Ureter (tissue), 1 donor: ENCODE measurements around the gene MNX1. TPM values are rescaled to one million over a fixed set of nuclear protein-coding genes. Genes with fewer than 3 reads are reported as not detected.

ENCODE experiments used
- DNase-seq: peaks from one replicate; pipeline ENCODE4 v3.0.0-alpha.2; 2020; ENCODE audit warnings: low spot score
- total RNA-seq: library from RNA; stranded (reverse); gene quantifications from one replicate; pipeline ENCODE4 v1.2.4, GENCODE V29; 2023
- donor health status: DM: yes; HTN: yes; CAD: no.

MNX1 gene
- total RNA-seq, result not detected

DNA sequence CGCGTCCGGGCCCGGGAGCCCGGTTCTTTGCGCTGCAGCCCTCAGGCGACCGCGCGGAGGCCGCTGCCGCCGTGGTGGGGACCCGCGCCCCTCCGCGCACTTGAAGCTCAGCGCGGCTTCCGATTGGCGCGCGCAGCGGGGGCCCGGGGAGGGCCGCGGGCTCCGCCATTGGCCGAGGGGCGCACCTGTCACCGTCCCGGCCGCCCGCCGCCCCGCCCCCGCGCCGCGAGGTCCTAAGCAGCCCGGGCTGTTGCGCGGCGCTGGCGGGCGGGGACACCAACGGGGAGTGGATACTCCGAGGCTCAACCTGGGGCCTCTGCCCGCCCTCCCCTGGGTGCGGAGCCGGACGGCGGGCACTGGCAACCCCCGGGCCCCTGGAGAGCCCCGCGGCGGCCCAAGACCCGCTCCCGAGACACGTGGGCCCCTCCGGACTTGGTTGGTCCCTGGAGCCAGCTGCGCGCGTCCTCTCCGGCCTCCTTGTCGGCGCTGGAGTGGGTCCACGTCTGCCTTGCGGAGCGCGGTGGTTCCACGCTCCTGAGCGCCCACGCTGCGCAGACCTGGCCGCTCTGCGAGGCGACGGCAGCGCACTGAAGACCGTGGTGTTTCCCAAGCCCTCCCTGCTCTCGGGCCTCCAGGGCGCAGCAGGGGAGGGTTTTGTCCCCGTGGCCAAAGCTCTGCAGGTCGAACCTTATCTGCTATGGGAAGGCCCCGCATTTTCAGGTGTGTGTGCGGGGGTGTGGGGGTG lies at the start of gene MNX1:
Gene MNX1 (minus strand): TSS at position 76 of the 745 bp plus-strand sequence. CDS start 313 bp downstream, outside the sequence.
- DNase-seq, result no peak

DNA sequence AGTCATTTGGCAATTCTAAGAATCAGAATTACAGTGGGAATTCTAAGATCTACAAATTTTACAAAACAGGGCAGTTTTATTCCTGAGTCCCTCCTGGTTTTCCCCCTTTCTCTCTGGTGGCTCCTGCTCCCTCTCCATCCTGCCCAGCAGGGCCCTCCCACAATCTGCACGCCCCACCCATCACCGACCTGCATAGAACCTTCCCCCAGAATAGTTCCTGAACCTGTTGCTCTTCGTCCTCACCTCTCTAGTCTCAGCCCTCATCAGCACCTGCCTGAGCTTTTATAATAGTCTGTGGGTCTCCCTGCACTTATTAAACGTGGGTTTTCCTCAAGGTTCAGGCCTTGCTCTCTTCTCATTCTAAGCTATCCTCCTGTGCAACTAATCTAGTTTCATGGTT lies 49.1 kb upstream of the MNX1 start:
- no peak for DNase-seq

GRCh38 chr7:157058701-157059100 lies 48.2 kb upstream of the MNX1 start:
- no peak for DNase-seq

DNA sequence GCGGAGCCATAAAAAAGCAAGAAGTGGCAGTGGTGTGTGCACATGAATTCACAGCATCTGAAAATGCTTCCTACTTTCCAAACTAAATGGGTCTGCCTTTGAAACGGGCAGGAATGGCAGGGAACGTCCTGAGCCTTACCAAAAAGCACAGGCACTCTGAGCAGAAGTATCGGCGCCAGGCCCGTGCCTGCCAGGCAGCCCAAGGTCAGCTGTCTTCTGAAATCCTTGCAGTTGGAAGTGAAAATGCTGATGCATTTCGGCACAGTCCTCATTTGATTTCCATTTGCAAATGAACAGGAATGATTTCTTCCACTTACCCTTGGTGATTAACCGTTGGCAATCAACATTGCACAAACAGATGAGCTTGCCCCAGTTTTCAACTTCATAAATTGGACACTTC lies 47.6 kb upstream of the MNX1 start:
- DNase-seq, result no peak

DNA sequence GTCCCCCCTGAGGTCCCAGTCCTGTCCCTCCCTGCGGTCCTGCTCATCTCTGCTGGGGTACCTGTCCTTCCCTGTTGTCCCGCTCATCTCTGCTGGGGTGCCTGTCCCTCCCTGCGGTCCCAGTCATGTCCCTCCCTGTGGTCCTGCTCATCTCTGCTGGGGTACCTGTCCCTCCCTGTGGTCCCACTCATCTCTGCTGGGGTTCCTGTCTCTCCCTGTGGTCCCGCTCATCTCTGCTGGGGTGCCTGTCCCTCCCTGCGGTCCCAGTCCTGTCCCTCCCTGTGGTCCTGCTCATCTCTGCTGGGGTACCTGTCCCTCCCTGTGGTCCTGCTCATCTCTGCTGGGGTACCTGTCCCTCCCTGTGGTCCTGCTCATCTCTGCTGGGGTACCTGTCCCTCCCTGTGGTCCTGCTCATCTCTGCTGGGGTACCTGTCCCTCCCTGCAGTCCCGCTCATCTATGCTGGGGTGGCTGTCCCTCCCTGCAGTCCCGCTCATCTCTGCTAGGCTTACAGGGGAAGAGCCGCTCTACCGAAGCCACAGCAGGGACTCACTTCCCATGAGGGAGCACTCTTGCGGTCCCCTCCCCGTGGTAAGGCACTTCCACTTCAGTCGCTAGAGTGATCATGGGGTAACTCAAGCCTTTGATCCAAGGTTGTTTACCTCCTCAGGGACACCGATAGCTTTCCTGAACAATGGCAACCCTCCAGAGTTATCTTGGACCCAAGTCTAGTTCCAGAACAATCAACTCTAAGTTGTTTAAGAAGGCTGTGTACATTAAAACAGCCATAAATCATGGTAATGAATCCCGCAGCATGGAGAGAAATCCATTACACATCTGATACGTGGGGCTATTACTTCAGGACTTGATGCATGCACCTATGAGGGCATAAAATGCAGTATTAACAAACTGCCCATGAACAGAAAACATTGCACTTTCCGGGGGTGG lies 46.8 kb upstream of the MNX1 start:
- DNase-seq, result no peak

DNA sequence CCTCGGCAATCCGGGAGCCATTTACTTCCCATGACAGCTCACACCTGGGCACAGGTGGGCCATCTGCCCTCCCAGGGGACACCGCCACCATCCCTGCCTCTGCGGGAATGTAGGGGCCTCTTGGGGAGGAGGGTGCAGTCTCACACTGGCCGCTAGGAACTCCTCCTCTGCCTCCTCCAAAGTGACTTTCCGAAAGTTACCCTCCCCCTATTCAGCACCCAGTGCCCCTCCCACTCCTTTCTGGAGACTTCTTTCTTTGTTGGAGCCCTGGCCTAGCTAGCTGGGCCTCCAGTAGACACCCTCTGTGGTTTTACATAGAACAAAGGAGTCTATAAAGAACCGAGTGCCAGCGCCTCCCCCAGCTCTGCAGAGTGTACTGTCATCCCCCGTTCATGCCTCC lies 45.8 kb upstream of the MNX1 start:
- DNase-seq, result no peak

GRCh38 chr7:157054927-157055326 lies 44.5 kb upstream of the MNX1 start:
- DNase-seq, result no peak

DNA sequence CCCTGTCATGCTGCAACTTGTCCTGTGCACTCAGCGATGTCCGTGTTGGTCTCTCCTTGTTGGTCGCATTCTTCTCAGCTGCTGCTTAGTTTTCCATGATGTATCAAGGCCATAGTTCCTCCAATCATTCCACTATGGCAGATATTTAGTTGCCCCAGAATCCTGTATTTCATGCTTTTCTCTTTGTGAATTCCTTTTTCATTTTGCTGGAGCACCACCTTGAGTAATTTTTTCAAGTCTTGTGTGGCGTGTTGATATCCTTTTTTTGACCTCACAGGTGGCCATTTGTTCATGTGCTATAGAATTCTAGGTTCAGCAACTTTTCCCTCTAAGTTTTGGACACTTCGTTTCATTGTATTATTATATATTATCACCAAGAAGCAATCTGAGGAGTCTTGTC lies 42.7 kb upstream of the MNX1 start:
- no peak for DNase-seq

DNA sequence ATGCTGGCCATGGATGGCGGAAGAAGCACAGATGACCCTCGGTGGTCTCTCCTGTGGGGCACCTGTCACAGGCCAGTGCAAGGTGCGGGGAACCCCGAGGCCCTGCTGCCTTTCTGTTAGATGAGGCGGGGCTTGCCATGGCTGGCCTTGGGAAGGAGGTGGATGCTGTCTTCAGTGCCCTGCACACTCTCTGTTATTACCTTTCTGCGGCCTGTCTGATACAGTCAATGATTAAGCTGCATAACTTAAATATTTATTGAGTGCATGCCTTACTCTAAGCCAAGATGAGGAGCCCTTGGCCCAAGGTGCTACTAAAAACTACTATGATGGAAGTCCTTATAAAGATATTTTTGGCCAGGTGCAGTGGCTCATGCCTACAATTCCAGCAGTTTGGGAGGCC lies 36.7 kb upstream of the MNX1 start:
- no peak for DNase-seq

- no peak for DNase-seq
Measured at GRCh38 chr7:157046681-157047080, 36.2 kb upstream of the MNX1 start.

DNA sequence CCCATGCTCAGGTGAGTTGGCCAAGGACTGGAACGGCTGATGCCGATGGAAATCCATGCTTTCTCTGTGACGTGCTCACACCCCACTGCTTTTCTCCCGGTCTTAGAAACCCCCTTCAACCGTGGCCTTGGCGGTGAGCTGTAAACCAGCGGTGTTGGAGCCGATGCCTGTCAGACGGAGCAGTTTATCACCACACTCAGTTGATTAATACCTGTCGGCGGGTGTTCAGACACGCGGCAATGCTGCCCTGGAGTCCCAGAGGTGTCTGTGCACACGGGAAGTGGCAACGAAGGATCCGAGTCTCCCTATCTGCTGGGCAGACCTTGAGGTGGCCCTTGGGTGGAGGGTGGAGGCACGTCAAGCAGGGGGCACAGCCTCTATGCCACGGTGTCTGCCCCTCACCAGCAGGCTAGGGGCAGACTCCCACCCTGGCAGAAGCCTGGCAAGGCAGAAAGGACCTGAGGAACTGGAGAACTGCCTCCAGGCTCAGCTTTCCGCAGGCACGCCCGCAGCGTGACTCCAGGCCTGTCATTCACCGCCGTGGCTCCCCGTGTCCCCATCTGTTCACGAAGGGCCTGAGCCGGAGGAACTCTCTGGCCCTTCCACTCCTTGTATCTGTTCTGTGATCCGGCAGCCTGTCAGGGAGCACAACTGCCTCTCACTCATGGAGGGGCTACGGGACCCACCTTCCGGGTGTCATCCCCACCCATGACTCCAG lies 34.6 kb upstream of the MNX1 start:
- no peak for DNase-seq

DNA sequence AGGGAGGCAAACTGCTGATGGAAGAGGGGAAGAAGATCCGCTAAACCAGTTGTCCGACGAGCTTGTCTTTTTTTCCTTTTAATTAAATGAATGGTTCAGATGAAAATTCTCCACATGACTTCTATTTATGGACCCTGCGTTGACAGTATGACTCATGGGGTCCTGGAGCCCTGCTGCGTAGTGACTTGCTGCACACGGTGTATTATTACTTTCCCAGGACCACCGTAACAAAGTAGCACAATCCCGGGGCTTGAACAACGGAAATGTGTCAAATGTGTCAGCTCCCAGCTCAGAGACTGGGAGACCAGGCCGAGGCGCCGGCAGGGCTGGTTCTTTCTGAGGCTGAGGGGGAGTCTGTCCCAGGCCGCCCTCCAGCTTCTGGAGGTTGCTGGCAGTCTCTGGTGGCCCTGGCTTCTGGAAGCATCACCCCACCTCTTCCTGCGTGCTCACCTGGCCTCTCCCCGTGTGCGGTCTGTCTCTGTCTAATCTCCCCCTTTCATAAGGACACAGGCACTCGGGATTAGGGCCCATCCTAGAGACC lies 33.8 kb upstream of the MNX1 start:
- no peak for DNase-seq

- DNase-seq, result no peak
Measured at GRCh38 chr7:157043745-157044144, 33.3 kb upstream of the MNX1 start.

DNA sequence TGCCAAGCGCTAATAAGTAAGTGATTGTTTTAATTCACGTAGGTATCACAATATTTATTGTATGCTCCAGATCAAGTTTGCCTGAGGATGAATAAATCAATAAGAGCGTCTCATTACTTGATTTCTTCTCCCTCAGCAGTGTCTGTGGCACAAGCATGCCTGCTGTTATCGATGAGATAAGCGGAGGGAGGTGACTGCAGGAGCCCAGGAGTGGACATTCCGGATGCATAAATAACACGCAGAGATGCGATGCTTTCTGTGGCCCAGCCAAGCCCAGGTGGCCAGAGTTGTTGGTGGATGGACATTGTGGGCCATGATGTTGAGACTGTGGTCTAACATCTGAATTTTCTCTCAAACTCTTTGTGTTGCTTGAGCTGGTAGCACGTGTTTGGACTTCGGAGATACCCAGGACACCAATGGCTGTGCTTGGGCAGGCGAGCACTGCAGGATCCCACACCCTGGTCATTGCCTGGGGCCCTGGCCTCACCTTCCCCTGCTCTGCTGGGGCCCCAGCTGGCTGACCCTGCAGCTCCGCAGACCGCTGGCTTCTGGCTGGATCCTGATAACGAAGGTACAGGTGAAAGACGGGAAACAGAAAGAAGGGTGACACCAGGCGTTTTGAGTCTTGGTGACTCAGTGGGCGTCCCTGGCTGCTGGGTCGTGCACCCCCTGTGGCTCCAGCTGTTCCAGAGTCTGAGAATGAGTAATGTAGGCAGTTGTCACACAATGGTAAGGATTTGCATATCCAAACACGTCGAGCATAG lies 31.2 kb upstream of the MNX1 start:
- DNase-seq, result no peak

DNA sequence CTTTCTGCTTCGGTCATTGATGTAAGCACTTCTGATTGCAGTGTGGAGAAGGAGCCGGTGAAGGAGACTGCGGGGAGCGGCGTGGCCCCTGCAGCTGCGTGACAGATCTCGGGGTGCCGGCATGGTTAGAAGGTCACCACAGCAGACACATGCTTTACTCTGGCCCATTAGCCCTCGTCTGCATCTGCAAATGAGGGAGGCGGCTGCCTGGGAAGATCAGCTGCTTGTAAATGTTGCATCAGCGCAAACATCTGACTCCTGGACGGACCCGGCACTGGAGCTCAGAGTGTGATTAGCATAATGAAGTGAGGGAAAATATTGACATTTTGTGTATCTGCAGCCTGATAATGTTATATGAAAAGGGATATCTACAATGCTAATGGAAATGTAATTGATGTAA lies 30.5 kb upstream of the MNX1 start:
- no peak for DNase-seq

GRCh38 chr7:157037635-157038034 lies 27.2 kb upstream of the MNX1 start:
- no peak for DNase-seq

DNA sequence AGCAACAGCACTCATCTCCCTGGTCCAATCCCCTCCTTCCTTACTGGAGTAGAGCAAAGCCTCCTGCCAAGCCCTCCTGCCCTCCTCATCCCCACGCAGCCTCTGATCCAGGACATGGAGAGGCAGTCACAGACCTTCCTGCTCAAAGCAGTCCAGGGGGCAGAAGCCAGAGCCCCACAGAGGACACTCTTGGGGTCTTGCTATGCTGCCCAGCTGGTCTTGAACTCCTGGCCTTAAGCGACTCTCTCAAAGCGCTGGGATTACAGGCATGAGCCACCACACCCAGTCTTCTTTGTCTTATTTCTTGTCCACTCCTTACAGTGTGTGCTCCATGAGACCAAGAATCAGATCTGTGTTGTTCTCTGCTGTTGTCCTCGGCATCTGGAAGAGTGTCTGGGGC lies 26.6 kb upstream of the MNX1 start:
- DNase-seq, result no peak

- DNase-seq, result no peak
Measured at GRCh38 chr7:157035979-157036378, 25.5 kb upstream of the MNX1 start.

DNA sequence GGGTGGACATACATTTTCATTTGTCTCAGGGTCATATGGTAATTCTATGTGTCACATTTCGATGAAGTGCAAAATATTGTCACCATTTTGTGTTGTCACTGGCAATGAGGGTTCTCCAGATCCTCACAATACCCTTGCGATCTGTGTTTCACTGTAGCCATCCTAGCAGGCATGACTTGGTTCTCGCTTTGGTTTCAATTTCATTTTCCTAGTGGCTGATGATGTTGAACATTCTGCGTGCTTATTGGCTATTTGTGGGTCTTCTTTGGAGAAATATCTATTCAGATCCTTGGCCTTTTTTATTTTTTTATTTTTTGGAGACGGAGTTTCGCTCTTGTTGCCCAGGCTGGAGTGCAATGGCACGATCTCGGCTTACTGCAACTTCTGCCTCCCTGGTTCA lies 24.8 kb upstream of the MNX1 start:
- no peak for DNase-seq

GRCh38 chr7:157033483-157034473 lies 23.3 kb upstream of the MNX1 start:
- no peak for DNase-seq
